Measurements from ENCODE around the gene PGM1.

Gene PGM1

DNA sequence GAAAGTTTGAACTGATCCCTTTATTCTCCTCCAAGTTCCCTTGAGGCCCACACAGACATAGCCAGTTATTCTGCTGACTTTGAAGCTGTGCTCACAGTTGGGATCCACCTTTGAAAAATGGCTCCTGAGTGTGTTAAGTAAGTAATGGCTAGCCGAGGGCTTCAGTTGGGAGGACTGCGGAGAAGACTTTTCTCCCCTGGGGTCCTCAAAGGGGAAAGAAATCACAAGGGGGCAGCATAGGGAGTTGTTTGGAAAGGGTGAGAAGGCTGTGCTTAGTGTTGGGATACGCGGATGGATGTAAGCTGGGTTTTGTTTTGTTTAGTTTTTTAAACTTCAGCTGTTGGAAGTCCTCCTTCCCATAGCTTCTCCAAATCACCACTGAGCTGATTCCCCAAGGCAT is 8.3 kb downstream of the PGM1 start:
- no peak for DNase-seq

DNA sequence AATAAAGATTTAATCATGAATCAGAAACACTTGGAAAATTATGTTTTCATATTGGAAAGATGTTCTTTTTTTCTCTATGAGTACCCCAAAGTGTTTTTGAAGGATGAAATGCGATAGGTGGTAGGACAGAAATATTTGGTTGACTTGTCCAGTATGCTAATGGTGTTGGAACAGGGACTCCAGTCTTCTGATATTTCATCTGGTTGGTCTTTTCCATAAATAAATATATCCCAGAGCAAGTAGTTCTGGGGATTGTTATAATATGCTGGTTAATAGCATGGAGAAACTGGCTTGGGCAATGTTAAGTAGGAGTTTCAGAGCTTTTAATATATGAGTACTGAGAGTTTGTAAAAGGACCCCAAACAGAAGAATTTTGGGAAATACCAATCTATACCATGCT is 8.7 kb downstream of the PGM1 start:
- no peak for DNase-seq

DNA sequence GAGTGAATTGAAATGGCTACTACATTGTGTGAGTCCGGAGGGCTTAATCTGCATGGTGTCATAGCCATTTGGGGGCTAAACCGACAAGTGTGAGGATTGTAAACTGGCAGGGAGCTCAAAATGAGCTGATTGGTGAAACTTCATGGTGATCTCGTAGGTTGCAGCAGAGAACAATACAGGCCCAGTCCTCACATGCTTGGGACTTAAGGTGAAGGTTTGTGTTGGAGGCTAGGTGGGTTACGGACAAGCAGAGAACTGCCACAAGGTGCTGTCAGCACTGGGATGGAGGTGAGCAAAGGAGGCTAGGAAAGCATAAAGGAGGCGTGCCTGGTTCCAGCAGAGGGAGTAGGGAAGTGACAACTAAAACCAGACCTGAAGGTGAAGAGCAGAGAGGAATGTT is 9.4 kb downstream of the PGM1 start:
- DNase-seq: no peak

DNA sequence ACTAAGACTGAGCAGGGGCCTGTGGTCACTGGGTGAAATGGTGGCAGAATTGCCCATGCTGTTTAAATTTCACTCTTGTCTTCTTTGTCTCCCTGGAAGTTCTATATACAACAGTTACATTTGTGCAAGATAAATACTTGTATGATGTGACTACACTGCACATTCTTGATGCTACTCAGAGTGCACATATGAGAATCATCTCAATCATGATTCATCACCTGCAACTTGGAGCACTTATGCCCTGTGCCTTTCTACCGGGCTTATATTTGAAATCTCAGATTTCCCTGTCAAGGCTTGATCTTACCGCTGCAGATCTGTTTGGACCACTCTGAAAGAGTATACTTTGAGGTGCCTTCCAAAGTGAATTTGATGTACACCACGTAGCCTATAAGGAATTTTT is 10.6 kb downstream of the PGM1 start:
- DNase-seq: no peak

DNA sequence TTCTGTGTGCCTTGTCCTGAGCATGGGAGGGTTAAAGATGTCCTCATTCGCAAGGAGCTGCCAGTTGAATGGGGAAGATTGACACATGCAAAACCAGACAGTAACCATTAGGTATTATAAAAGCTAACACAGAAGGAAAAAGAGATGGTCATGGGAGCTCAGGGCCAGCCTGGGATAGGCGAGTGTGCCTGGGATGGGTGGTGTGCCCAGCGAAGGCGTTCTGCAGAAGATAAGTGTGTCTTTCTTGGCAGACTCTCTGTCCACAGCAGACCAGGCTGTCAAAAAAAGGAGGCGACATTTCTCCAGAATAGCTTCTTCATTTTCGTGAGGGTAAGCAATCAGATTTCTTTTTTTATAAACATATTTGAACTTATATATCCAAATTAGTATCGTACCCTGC is 14.1 kb downstream of the PGM1 start:
- DNase-seq: no peak

DNA sequence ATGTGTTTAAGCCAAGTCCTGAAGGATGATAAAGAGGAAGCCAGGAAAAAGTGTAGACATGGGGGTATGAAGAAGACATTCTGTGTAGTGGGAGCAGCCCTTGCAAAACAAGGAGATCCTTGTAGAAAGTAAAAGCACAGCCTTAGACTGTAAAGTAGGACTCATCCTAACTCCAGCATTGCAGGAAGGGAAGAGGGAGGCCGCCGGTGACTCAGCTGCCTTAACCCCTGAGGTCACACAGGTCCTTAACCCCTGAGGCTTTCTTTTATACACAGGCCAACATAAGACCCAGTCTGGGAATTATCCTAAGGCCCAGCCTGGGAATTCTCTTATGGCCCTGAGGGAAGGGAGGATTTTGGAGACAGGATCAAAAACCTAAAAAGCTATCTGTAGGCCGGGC is 18.0 kb downstream of the PGM1 start:
- DNase-seq: no peak

DNA sequence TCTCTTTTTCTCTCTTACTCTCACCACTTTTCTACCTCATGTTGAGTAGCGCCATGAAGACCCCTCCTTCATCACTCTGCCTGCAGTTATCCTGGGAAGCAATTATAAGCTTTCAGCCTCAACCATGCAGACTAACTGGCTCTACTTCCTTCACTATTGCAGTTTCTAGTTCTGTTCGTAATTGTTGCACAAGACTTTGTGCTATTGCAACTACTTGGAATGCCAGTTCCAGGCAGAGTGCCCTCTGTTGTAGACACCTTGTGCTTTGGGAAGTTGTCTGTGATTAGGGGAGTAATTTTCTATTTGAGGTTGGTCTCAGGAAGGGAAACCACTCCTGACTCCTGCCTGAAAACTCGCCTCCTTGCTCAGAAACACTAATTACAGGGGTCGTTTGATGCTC is 19.4 kb downstream of the PGM1 start:
- DNase-seq: no peak

DNA sequence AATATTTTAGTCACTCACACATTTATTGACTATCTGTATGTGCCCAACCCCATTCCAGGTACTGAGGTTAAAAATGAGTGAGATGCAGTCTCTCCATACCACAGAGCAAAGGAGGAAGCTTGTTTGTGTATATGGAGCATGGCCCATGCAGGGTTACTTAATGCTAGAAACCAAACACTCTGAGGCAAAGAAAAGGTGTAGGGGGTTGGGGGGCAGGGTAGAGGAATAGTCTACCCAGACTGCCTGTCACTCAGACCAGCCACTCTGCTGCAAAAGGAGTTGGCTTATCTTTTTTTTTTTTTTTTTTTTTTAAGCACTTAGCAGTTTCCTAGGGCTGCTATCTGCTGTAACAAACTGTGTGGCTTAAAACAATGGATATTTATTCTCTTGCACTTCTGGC is 19.8 kb downstream of the PGM1 start:
- DNase-seq: no peak

DNA sequence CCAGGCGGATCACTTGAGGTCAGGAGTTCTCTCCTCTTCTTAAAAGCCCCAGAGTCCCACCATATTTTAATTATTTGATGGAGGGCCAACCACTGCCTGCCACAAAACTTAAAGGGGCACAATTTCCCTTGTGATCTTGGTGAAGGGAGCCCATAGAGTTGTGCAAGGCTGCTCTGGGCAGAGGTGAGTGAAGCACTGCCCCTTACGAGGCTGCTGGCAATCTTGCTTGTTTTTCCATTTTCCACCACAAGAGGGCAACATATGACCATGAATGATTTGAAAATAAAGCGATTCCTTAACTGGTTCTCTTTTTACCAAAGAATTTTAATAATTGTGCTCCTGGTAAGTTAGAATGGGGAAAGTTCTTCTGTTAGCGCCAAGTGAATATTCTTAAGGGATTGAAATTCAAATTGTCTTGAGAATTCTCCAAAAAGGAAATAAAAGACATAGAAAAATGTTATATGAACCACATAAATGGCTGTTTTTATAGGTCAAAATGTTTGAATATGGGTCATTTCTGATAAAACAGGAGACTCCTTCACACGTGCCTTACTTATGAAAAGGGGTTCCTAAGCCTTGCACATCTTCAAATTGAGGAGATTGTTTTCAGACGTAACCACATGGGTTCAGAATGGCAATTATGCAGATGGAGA is 22.7 kb downstream of the PGM1 start:
- DNase-seq: peak; percentile 70 to 84

DNA sequence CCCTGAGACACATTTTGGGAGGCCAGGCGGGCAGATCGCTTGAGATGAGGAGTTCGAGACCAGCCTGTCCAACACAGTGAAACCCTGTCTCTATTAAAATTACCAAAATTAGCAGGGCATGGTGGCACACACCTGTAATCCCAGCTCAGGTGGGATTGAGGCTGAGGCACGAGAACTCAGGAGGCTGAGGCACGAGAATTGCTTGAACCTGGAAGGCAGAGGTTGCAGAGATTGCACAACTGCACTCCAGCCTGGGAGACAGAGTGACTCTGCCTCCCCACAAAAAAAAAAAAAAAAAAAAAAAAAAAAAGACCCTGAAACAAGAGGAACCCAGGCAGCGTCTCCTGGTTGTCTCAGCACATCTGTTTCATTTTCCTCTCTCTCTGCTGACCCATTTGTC is 24.2 kb downstream of the PGM1 start:
- no peak for DNase-seq

DNA sequence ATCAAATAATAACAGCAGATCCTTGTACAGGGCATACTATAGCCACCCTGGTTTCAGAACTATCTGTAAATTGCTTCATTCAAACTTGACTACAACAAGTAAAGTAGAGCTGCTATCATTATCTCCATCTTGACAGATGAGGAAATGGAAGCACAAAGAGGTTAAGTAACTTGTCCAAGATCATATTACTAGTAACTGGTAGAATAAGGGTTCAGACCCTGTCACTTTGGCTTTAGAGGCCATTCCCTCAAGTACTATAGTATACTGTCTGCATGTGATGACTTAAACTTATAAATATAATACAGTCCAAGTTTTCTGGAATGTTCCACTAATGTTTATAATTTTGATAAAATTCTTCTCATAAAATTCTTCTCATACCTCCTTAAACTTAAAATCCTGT is 24.8 kb downstream of the PGM1 start:
- DNase-seq: peak in 1 of 2 experiments; percentile 20

DNA sequence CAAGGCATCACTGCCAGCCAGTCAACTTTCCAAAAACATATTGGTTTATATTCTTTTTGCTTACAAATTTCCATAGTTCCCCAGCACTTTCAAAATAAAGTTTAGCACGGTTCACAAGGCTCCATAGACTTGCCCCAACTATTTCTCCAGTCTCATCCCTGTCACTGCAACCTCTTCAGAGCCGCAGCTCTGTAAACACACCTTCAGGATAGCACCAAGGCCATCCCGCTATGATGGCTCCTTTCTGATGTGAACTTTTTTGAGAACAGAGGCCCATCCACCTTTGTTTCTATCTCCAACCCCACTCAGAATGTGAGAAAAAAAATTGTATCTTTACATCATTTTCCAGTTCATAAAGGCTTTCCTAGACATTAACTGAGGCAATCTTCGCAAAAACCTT is 26.3 kb downstream of the PGM1 start:
- no peak for DNase-seq

DNA sequence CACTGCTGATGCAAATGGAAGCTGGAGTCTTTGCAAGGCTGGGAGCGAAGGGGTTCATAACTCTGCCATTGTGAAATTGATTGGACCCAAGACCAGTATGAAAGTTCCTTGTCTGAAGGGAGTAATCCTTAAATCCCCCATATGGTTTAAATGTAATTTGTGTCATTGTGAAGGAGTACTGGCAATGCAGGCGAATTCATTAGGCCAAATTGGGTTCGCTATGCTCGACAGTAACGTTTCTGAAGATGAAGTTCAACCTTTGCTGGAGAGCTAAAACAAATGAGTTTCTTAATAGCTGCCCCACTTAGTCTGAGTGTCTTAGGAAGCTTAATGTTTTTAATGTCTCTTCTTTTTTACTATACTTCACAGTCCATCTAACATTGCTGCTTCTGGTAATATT is 27.5 kb downstream of the PGM1 start:
- DNase-seq: peak in 1 of 2 experiments; percentile 69

DNA sequence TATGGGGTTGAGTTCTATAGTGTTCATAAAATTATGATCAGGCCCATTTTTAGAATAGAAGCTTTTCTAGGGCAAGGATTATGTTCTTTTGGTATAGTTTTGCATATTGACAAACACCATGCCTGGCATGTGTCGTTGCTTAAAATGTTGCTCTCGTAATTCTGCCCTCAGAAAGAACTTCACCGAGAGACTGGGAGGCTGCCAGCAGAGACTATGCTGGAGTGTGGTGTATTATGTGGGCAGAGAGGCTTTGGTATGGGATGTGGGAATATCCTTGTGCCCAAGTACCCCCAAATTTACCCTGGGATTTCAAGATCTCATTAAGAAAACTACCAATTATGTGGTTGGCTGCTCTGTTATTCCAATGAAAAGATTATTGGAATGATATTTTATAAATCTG is 27.9 kb downstream of the PGM1 start:
- DNase-seq: no peak

DNA sequence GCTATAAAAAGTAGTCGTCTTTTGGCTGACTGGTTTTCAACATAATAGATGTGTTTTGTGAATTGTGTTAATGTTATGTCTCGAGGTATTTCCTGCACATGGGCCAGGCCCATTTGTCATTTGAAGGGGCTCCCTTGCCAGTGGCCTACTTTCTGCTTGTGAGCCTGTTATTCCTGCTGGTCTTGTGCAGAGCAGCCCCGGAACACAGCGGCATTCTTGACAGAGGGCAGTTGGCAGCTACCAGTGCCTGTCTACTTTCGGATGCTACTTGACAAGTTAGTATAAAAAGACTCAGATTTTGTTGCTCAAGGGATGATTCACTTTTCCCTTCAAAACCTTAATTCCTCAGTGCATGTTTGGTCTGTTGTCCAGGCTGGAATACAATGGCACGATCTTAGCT is 28.5 kb downstream of the PGM1 start:
- DNase-seq: no peak

DNA sequence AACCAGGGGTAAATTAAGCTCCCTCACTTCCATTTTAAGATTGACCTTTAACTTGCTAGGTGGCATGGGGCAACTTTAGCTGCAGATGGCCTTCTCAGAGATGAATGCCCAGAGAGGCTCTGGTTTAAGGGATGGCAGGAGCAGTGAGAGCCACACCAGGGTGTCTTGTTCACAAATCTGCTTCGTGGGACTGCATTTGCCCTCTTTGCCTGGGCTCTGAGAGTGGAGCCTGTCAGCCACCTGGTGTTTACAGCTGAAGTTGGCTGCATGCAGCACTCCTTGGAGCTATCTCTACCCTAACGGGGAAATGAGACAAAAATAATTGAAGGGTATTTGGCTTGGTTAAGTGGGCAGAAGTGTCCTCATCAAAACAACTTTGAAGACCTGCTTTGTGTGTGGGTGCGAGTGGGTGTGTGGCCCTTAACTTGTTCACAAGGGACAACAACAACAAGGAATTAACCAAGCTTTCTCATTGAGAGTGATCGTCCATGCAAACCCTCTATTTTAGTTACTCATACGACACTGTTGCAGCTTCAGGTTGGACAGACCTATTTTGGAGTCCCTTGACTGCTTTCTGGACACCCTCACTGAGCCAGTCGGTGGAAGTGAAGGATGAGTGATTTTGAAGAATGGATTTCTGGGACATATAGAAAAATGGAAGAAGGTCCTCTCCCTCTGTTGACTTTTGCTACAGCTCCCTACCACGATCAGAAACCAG is 29.8 kb downstream of the PGM1 start:
- DNase-seq: peak; percentile 9 to 72

DNA sequence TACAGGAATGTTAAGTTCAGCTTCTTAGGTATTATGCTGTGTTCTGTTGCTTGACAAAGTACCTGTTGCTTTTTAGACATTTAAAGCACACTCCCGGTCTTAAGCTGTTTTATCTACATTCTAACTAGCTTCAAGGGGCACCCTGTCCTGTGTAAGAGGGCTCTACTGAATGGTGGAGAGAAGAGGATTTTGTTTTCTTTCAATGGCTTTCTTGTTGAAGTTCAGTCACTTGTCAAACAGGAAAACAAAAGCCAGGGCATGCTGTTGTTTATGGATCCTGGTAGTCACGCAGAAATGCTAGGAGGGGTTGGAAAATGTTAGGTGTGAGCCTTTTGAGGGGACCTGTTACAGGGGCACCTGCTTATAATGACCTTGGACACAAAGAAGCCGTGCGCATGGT is 30.7 kb downstream of the PGM1 start:
- DNase-seq: no peak

DNA sequence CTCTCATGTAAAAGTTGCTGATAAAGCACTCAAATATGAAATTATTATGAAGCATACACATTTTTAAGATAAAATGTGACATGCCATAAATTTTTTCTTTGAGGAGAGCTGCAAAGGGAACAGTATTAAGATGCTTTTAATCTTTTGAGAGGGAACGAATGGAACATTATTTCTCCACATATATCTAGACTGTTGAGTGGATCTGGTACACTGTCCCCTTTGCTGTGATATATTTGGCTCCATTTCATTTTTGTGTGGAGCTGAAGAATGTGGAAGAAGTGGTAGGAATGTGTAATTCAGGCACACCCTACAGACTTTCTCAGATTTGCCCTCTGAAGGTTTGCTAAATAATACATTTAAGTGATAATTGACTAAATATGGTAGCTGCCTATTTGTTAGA is 31.7 kb downstream of the PGM1 start:
- no peak for DNase-seq

DNA sequence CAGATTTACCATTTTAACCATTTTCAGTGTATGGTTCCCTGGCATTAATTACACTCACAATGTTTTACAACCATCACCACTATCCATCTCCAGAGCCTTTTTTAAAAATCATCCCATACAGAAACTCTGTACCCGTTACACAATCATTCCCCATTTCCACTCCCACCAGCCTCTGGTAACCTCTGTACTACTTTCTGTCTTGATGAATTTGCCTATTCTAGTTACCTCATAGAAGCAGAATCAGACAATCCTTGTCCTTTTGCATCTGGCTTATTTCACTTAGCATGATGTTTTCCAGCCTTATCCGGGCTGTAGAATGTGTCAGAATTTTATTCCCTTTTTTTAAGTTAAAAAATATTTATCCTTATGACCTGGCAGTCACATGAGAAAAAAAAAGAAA is 33.0 kb downstream of the PGM1 start:
- DNase-seq: no peak

DNA sequence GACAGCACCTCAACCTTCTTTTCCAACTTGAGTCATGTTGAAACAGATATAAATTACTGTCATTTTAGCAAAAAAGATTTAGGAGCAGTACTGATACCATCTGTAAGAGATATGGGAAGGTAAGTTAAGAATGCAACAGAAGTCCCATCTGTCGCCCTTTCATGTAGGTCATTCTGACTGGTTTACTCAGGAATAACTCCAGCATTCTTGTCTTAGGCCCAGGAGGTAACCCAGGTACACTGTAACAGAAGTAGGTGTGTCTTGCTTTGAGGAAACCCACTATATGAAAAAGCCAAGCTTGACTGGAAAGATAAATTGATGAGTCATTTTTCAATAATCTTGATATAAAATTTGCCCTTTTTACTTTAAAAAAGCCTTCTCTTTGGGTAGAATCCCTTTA is 35.4 kb downstream of the PGM1 start:
- peak in 1 of 2 experiments; percentile 14 for DNase-seq

DNA sequence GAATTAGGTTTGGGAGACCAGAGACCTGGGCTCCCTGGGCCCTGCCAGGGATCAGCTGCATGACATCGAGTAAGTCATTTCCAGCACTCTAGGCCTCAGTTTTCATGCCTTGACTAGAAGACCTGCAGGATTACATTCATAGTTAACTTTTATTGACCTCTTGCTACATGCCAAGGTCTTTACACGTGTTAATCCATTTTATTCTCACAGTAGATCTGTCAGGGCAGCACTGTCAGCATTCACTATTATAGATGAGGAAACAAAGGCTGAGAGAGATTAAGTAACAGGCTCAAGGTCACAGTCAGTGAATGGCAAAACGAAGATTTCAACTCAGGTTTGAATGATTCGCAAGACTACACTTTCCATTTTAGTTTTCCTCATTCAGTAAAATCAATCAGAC is 37.0 kb downstream of the PGM1 start:
- DNase-seq: no peak

DNA sequence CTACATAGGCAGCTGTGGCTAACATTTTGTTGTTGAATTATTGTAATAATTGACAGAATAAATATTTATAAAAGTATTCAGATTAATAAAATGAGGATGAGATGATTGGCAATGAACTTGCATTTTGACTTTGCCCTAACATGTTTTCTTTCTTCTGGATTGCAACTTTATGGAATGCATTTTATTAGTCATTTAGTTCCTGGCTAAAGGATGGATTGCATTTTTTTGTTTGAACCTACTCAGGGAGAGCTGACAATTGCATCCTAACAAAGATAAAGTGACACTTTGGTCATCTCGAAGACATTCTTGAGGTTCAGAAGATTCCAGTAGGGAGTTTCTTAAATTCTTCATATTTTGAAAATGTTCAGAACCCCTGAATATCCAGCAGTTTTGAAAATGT is 37.5 kb downstream of the PGM1 start:
- no peak for DNase-seq

DNA sequence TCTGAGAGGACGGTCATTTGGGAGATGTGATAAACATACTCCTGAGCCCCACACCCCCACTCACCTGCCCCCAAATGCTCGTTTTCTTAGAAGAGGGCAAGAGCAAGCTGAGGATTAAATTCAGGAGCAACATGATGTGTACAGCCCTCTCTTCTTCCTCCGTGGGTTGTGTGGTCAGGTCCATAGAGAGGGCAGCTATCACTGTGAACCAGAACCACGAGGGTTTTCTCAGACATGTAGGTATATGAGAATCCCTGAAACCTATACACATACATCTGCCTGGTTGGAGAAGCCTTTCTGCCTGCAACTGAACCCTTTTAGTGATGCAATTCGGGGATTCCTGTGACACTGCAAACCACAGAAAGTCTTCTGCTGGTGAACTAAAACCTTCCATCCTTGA is 38.9 kb downstream of the PGM1 start:
- DNase-seq: no peak

DNA sequence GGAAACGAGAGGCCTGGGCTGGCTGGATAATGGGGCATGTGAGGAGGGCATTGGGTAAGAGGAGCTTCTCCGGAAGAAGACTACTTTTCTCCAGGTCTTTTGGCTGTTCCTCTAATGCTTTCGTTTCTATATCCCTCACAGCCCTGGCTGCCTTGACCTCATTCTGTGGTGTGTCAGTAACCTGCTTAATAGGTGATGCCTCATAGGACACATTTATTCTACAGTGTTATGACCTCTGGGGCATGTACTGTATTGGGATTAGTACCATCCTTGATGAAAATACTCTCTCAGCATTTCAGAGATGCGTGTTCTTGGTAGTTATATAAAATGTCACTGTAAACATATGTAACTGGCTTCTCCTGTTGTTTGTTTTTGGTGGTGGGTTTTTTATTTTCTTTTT is 40.1 kb downstream of the PGM1 start:
- no peak for DNase-seq

DNA sequence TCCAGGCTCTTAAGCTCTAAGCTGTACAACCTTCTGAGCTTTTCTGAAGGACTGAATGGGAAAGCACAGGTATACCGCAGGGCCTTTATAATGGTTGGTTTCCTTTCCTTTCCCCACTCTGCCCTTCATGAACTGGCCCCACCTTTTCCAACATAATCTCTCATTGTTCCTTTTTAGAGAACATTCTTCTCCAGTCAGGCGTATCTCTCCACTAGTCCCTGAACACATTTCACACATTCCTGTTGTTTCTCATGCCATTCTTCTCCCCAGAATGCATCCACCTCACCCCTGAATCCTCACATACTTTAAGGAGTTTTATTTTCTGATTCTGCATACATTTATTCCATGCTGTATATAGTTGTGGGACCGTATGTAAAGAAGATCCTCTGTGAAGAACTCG is 41.3 kb downstream of the PGM1 start:
- DNase-seq: no peak

All from NCI-H524 (cell line).